GM18861 (cell line): ENCODE data around the gene UBE2L3.
"Not testable (repeated sequence)": the region's sequence is repeated elsewhere in the genome, so short reads cannot be mapped to it uniquely, and the experiment has no call there.

Experiments
- ATAC-seq: cut with Tn5 transposase; IDR thresholded peaks from one replicate; pipeline ENCODE4 v1.9.1; 2021; ENCODE audit not compliant: unreplicated experiment

The UBE2L3 gene

DNA sequence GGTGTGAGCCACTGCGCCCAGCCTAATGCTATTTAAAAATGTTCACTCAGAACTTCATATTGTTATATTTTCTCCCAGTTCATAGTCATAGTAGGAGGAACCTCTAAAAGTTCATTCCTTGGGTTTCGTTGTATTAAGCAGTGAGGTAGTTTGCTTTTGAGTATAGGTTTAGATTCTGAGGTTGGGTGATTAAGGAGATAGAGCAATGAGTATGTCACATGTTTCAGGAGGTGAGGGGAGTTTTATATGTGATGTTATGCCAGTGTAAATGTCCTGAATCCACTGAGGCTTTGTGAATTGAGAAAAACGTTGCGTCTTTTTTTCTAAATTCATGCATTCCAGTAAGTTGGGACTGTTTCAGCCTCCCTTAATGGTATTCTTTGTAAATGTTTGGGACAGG, 4.2 kb downstream of the UBE2L3 start:
- no peak for ATAC-seq

DNA sequence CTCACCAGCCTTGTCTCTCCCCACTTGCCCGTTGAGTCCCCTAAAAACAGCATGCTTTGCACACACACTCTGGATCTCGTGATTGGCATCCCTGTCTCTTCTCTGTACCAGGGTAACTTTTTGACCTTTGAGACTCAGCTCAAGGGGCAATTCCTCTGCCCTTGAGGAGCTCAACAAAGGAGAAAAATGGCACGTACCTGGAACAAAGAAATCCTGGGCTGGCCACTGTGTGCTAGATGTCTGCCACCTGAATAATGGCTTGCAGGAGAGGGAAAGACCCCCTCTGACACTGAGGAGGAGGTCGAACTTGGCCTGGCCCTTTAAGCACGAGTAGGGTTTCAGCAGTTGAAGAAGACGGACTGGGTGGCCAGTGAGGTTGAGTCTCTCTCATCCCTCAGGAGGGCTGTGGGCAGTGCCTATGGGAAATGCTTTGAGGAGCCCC, 5.8 kb downstream of the UBE2L3 start:
- ATAC-seq, result no peak

- no peak for ATAC-seq
Observed at GRCh38 chr22:21573750-21574494, 6.4 kb downstream of the UBE2L3 start.

DNA sequence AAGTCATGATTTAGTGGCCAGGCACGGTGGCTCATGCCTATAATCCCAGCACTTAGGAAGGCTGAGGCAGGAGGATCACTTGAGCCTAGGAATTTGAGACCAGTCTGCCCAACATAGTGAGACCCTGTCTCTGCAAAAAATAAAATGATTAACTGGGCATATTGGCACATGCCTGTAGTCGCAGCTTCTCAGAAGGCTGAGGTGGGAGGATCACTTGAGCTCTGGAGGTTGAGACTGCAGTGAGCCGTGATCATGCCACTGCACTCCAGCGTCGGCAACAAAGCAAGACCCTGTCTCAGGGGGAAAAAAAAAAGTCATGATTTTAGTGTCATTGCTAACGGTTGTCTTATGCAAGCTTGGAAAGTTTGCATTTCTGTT, 11.9 kb downstream of the UBE2L3 start:
- ATAC-seq, result no peak

- ATAC-seq, result not testable (repeated sequence)
Observed at GRCh38 chr22:21580623-21581007, 13.1 kb downstream of the UBE2L3 start.

GRCh38 chr22:21581009-21581713, 13.6 kb downstream of the UBE2L3 start:
- not testable (repeated sequence) for ATAC-seq

- ATAC-seq, result no peak
Observed at GRCh38 chr22:21582801-21583740, 15.6 kb downstream of the UBE2L3 start.

DNA sequence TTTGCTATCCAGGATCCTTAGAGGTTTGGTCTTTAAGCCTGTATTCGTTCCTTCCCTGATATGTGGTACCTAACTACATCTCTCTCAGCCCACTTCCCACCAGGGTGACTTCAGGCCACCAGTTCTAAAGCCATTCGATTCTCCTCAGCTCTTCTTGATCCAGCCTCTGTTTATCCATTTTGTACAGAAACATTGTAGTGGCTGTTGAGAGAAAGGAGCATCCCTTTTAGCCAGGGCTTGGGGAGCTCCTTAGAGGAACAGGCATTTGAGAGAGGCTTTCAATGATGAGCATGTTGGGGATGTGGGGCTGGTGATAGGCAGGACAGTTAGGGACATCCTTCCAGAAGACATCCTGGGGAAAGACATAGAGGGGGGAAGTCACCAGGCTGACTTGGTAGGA, 17.9 kb downstream of the UBE2L3 start:
- no peak for ATAC-seq

DNA sequence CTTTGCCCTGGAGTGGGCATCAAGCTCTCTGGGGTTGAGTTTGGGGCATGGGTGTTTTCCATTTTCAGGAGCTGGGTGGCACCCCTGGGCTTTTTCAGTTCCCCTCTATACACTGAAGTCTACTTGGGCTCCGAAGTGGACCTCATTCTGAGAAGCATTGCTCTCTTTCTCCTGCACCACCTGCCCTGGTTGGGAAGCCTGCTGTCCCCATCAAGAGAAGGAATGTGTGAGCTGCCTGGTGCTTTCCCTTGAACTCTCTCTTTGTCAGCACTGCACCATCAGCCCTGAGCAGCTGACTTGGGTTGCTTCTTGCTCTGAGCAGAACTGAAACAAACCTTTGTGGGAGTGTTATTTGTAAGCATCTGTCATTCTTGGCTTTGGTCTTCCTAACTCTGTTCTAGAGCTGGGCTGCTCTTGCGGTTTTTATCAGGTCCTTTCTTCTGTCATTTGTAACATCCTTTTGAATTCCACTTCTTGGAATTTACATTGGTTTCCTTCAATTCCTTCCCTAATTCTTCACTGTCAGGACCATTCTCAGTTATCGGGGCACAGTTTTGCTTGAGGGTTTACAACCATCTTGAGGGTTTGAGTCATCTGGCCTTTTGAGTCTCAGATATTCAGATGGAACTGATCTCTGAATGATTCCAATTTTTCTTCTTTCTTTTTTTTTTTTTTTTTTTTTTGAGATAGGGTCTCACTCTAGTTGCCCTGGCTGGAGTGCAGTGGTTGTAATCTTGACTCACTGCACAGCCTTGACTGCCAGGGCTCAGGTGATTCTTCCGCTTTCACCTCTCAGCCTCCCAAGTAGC, 20.5 kb downstream of the UBE2L3 start:
- ATAC-seq, result peak; percentile 86

DNA sequence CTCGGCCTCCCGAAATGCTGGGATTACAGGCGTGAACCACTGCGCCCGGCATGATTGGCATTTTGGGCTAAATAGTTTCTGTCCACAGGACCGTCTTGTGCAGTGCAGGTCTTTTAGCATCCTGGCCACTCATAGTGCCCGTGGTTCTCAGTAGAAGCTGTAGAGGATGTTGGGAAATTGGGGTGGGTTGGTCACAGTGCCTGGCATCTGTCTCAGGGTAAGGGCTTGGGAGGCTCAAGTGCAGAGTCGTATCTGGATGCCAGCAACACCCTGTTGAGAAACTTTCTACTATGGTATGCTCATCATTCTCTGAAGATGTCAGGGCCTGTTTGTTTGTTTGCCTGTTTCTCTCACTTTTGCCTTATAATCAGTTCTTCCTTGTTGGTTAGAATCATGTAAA, 21.9 kb downstream of the UBE2L3 start:
- no peak for ATAC-seq

GRCh38 chr22:21590809-21591641, 23.5 kb downstream of the UBE2L3 start:
- ATAC-seq, result no peak

DNA sequence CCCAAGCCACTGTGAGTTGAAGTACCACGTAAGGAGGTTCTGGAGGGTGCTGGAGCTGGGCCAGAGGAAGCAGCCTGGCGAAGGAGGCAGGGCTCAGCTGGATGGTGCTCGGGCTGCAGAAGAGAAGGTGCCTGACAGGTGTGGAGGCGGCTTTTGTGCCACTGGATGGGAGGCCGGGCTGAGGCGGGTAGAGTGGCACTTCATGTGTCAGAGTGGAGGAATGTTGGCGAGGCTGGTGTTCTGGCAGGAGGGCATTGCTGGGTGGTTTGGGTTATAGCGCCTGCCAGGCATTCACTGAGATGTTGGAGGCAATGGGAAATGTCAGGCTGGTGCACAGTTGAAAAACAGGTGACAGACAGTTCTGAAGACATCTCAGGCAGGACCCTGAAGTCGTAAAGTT, 24.2 kb downstream of the UBE2L3 start:
- ATAC-seq, result no peak

DNA sequence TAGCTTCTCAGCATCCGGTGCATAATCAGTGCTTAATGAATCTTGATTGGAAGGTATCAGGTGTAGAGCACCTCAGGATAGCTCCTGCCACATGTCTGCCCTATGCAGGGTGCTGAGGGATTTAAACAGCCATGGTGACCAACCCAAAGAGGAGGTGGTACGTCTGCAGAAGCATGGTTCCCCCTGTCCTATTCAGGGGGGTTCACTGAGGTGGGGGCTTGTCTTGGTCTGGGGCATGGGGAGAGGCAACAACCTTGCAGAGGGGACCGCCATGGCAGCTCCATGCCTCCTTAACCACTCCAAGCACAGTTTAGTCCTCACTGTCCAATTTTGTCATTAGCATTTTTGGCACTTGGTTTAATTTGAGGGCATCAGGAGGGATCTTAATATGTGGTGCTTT, 24.9 kb downstream of the UBE2L3 start:
- no peak for ATAC-seq

DNA sequence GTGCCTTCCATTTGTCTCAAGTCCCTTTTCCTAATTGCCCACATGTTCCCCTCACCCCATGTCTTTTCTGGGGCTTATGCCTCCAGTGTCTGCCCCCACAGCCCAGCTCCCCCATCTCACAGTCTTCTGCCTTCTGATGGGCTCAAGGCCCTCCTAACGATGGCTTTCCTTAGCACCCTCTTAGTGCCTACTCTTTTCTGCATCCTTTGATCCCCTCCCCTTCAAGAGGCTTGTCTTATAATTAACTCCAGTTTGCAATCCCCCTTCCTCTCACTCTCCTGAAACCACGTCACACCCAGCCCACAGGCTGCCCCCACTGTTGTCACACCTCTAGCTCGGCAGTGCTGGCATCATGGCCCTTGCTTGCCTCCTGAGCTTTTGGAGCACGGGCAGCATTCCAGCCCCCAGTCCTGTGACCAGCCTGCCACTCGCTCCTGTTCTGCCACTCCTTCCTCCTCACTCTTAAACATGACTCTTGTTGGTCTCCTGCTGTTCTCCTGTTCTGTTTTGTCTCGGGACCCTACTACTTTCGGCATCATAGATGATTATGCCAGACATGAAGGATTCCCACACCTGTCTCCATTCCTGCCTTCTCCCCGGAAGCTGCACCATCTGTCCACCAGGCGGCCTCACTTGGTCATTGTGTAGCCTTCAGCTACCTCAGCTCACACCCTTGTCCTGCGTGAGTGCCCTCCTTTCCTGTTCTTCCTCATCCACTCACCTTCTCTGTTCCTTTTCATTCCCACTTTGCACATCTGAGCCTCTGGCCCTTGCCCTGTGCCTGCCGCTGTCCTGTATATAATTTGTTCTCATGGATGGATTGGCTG, 26.1 kb downstream of the UBE2L3 start:
- ATAC-seq, result no peak

- no peak for ATAC-seq
Observed at GRCh38 chr22:21594865-21595452, 27.4 kb downstream of the UBE2L3 start.

DNA sequence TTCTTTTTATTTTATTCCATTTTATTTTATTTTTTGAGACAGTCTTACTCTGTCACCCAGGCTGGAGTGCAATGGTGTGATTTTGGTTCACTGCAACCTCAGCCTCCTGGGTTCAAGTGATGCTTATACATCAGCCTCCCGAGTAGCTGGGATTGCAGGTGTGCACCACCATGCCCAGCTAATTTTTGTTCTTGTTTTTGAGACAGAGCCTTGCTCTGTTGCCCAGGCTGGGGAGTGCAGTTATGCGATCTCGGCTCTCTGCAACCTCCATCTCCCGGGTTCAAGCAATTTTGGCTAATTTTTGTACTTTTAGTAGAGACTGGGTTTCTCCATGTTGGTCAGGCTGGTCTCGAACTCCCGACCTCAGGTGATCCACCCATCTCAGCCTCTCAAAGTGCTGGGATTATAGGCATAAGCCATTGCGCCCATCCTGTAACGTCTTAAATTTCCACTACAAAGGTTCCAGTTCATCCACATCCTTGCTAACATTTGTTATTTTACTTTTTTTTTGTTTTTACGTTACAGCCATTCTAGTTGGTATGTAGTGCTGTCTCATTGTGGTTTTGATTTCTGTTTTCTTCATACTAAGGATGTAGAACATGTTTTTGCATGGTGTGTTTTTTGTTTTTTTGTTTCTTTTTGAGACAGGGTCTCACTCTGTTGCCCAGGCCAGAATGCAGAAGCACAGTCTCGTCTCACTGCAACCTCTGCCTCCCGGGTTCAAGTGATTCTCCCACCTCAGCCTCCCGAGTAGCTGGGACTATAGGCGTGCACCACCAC, 29.0 kb downstream of the UBE2L3 start:
- ATAC-seq, result not testable (repeated sequence)

DNA sequence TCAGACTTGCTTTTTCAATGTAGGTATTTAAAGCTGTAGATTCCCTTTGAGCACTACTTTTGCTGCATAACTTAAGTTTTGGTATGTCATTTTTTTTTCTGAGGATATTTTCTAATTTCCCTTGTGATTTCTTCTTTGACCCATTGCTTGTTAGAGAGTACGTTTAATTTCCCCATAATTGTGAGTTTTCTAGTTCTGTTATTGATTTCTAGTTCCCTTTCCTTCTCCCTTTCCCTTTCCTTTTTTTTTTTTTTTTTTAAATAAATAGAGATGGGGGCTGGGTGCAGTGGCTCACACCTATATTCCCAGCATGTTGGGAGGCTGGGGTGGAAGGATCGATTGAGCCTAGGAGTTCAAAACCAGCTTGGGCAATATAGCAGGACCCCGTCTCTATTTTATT, 30.8 kb downstream of the UBE2L3 start:
- no peak for ATAC-seq
